22Rv1 (cell line): ENCODE data around the gene SERPINH1.

ENCODE experiments used
- ZFX ChIP-seq: fragments of 450-650 bp; IDR thresholded peaks from 2 replicates; pipeline ENCODE4 v1.6.1; 2017; ENCODE audit warnings: antibody characterized with exemption, borderline replicate concordance
- TF ChIP-seq, protein P1 (sequence below): fragments of 450-650 bp; IDR thresholded peaks from 2 replicates; pipeline ENCODE4 v1.5.1; 2017; ENCODE audit warnings: mild to moderate bottlenecking

DNA sequence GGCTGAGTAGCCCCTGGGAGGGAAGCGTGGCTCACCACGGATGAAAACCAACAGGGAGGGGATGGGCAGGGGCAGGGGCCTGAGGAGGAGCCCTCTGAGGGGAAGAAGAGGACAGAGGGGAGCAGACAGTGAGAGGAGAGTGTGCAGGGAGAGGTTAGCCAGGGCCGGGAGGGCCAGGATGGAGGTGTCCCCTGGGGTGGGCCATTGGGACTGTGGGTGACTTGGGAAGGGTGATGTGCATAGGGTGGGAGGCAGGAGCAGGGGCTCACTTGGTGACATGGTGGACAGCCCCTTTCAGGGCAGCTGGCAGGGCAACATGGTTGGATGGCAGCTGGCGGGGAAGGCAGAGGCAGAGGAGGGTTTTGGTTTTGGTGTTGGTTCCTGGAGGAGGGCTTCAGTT, 30.7 kb upstream of the SERPINH1 start:
- TF ChIP-seq, protein P1, sequence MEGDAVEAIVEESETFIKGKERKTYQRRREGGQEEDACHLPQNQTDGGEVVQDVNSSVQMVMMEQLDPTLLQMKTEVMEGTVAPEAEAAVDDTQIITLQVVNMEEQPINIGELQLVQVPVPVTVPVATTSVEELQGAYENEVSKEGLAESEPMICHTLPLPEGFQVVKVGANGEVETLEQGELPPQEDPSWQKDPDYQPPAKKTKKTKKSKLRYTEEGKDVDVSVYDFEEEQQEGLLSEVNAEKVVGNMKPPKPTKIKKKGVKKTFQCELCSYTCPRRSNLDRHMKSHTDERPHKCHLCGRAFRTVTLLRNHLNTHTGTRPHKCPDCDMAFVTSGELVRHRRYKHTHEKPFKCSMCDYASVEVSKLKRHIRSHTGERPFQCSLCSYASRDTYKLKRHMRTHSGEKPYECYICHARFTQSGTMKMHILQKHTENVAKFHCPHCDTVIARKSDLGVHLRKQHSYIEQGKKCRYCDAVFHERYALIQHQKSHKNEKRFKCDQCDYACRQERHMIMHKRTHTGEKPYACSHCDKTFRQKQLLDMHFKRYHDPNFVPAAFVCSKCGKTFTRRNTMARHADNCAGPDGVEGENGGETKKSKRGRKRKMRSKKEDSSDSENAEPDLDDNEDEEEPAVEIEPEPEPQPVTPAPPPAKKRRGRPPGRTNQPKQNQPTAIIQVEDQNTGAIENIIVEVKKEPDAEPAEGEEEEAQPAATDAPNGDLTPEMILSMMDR, result no peak
- no peak for TF ChIP-seq ZFX
